Stomach smooth muscle (tissue), 2 donors: ENCODE data around the gene FGF12.

ENCODE experiments used
- H3K27ac ChIP-seq: one replicate; pipeline ENCODE4 v1.7.0; 2013; ENCODE audit warnings: mild to moderate bottlenecking, low read length, inconsistent platforms
- H3K27me3 ChIP-seq, 2 donors: one replicate each; pipeline ENCODE4 v1.7.0; 2013; ENCODE audit warnings: low read length in 2 of 2; ENCODE audit not compliant: insufficient read depth in 2 of 2, control insufficient read depth in 1 of 2
- H3K36me3 ChIP-seq, 2 donors: one replicate each; pipeline ENCODE4 v1.7.0; 2013; ENCODE audit warnings: low read length in 2 of 2; ENCODE audit not compliant: control insufficient read depth in 2 of 2, insufficient read depth in 2 of 2
- H3K4me1 ChIP-seq: one replicate; pipeline ENCODE4 v1.7.0; 2013; ENCODE audit warnings: low read length; ENCODE audit not compliant: control insufficient read depth, insufficient read depth
- H3K4me3 ChIP-seq, 2 donors: one replicate each; pipeline ENCODE4 v1.7.0; 2013; ENCODE audit warnings: low read length in 2 of 2
- H3K9ac ChIP-seq, 2 donors: one replicate each; pipeline ENCODE4 v1.7.0; 2013; ENCODE audit warnings: low read length in 2 of 2, mild to moderate bottlenecking in 1 of 2
- H3K9me3 ChIP-seq, 2 donors: one replicate each; pipeline ENCODE4 v1.7.0; 2013; ENCODE audit warnings: low read length in 2 of 2; ENCODE audit not compliant: control insufficient read depth in 2 of 2
- donor health status: healthy.
- donor health status: Pancreatic carcinoma.

Gene FGF12

GRCh38 chr3:192239956-192240355 is 487.4 kb downstream of the FGF12 start:
- Histone ChIP-seq H3K4me3 (no peak overlapping the region), H3K9ac (no peak overlapping the region), H3K27me3 (no peaks in the 10 kb centered on the region), H3K36me3 (no peaks in the 10 kb centered on the region), H3K4me1 (no peaks in the 10 kb centered on the region), H3K9me3 (no peaks in the 10 kb centered on the region), H3K27ac (no peak overlapping the region)

DNA sequence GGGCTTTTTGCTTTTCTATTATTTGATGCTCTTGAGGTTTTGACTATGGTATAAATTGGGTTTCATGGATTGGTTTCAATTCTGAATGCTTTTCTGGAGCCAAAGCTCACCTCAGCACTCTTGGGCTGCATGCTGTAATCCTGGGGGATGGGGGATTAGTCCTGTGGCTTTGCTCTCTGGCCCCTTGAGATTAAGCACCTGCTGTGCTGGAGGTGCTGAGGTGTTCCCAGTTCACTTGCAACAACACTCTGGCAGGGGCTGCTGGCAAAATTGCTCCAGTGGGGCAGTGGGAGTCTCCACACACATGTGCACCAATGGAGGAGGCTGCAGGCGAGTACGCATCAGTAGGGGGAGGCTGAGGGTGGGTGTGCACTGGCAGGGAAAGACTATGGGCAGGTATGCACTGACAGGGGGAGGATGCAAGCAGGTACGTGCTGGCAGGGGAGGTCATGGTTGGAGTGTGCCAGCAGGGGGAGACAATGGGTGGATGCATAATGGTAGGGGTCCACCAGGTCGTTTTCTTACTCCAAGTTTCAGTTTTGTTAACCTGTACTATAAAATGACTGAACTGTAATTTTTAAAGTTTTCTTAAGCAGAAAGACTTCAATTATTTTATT is 489.2 kb downstream of the FGF12 start:
- Histone ChIP-seq H3K9ac (no peak overlapping the region), H3K27ac (no peak overlapping the region), H3K4me1 (no peaks in the 10 kb centered on the region), H3K27me3 (no peaks in the 10 kb centered on the region), H3K4me3 (no peak overlapping the region), H3K36me3 (no peaks in the 10 kb centered on the region), H3K9me3 (no peaks in the 10 kb centered on the region)

DNA sequence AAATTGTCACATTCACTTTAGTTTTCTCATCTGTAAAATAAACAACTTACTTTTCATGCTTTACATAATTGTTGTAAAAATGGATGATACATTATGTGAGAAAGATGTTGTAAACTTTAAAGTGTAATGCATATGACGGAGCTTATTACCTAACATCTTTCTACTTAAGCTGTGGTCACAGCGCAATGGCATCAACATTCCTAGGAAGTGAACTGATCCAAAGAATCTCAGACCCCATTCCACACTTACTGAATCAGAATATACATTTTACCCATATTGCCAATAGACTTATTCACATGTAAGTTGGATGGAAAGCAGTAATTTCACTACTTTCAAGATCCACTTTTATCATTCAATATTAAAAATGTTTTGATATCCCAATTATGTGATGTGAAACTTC is 497.5 kb downstream of the FGF12 start:
- Histone ChIP-seq H3K36me3 (no peaks in the 10 kb centered on the region), H3K4me3 (no peak overlapping the region), H3K27me3 (no peaks in the 10 kb centered on the region), H3K9me3 (no peaks in the 10 kb centered on the region), H3K4me1 (no peaks in the 10 kb centered on the region), H3K9ac (no peak overlapping the region), H3K27ac (no peak overlapping the region)

DNA sequence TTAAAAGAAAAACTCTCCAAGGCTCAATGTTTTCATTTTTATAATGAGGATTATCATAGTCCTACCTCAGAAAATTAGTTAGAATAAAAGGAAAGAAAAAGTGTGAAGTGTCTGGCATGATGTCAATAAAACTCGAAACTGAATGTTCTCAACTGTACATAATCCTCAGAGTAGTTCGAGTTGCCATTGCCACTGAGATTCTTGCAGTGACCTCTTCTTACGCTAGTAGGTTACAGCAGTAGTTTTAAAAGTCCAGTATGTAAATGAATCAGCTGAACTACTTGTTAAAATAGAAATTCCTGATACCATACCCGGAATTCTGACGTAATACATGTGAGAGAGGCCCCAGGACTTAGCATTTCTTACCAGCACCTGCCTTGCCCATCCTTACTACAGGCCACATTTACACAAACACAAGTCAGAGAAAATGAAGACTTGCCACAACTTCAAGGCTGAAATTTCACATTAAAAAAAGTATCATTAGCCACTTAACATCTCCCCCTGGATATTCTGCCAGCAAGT is 502.6 kb downstream of the FGF12 start:
- Histone ChIP-seq H3K4me3 (no peak overlapping the region), H3K9ac (no peak overlapping the region), H3K27me3 (no peaks in the 10 kb centered on the region), H3K27ac (no peak overlapping the region), H3K4me1 (no peaks in the 10 kb centered on the region), H3K36me3 (no peaks in the 10 kb centered on the region), H3K9me3 (no peaks in the 10 kb centered on the region)

GRCh38 chr3:192223815-192224214 is 503.5 kb downstream of the FGF12 start:
- no peaks in the 10 kb centered on the region for H3K9me3 ChIP-seq
- H3K36me3 ChIP-seq = no peaks in the 10 kb centered on the region
- no peaks in the 10 kb centered on the region for H3K27me3 ChIP-seq
- no peak overlapping the region for H3K9ac ChIP-seq
- no peak overlapping the region for H3K27ac ChIP-seq
- no peaks in the 10 kb centered on the region for H3K4me1 ChIP-seq
- H3K4me3 ChIP-seq = no peak overlapping the region

- Histone ChIP-seq H3K9ac (no peak overlapping the region), H3K9me3 (no peaks in the 10 kb centered on the region), H3K36me3 (no peaks in the 10 kb centered on the region), H3K27me3 (no peaks in the 10 kb centered on the region), H3K4me3 (no peak overlapping the region), H3K4me1 (no peaks in the 10 kb centered on the region), H3K27ac (no peak overlapping the region)
Observed at GRCh38 chr3:192220915-192221314, 506.4 kb downstream of the FGF12 start.

GRCh38 chr3:192219926-192220325 is 507.4 kb downstream of the FGF12 start:
- H3K9ac ChIP-seq = no peak overlapping the region
- no peaks in the 10 kb centered on the region for H3K9me3 ChIP-seq
- H3K27ac ChIP-seq = no peak overlapping the region
- no peaks in the 10 kb centered on the region for H3K4me1 ChIP-seq
- no peaks in the 10 kb centered on the region for H3K36me3 ChIP-seq
- no peaks in the 10 kb centered on the region for H3K27me3 ChIP-seq
- no peak overlapping the region for H3K4me3 ChIP-seq

GRCh38 chr3:192216067-192216466 is 511.3 kb downstream of the FGF12 start:
- no peaks in the 10 kb centered on the region for H3K4me1 ChIP-seq

DNA sequence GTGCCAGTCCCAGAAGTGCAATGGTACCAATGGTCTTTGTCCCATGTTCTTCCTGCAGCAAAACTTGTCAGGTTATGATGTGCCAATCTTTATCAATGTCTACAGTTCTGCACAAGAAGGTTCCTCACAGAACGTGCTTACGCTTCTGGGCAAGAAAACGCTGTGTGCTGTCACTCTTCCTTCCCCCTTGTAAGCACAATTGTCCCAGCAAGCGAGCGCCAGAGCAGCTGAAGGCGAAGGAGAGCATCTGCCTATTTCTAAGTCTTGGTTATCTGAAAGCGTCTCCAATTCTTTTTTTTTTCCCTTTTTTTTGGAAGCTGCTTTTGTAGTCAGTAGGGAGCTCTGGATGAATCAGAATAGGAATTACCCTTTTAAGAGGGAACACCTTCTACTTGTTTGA is 514.4 kb downstream of the FGF12 start:
- Histone ChIP-seq H3K4me3 (no peak overlapping the region), H3K9me3 (no peaks in the 10 kb centered on the region), H3K9ac (no peak overlapping the region), H3K4me1 (no peaks in the 10 kb centered on the region), H3K27me3 (no peaks in the 10 kb centered on the region), H3K27ac (no peak overlapping the region), H3K36me3 (no peaks in the 10 kb centered on the region)

More at GRCh38 chr3:192216067-192216466, 511.3 kb downstream of the FGF12 start:
- Histone ChIP-seq H3K36me3 (no peaks in the 10 kb centered on the region), H3K9me3 (no peaks in the 10 kb centered on the region), H3K27me3 (no peaks in the 10 kb centered on the region), H3K9ac (no peak overlapping the region), H3K27ac (no peak overlapping the region), H3K4me3 (no peak overlapping the region)

DNA sequence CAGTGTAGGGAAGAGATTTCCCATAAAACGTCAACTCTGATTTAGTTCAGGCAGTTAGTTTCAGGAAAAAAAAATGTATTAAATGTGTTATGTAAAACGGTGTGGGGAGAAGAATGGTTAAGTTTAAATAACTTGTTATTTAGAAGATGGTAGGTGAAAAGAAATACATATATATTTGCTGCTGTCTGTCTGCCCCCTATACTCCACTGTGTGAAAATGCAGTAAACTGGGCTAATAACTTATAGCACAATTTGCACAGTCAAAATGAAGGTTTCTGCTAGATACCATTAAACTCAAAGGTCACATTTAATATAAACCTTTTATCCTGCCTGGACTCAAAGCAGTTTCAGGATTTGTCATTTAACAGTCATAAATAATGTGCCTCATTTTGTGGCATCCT is 515.0 kb downstream of the FGF12 start:
- H3K4me3 ChIP-seq = no peak overlapping the region
- H3K4me1 ChIP-seq = no peaks in the 10 kb centered on the region
- no peaks in the 10 kb centered on the region for H3K9me3 ChIP-seq
- H3K27me3 ChIP-seq = no peaks in the 10 kb centered on the region
- H3K36me3 ChIP-seq = no peaks in the 10 kb centered on the region
- no peak overlapping the region for H3K27ac ChIP-seq
- H3K9ac ChIP-seq = no peak overlapping the region

GRCh38 chr3:192207651-192208050 is 519.7 kb downstream of the FGF12 start:
- Histone ChIP-seq H3K36me3 (no peaks in the 10 kb centered on the region), H3K9ac (no peak overlapping the region), H3K27me3 (no peaks in the 10 kb centered on the region), H3K9me3 (no peaks in the 10 kb centered on the region), H3K27ac (no peak overlapping the region), H3K4me1 (no peaks in the 10 kb centered on the region), H3K4me3 (no peak overlapping the region)
